ENCODE results near the gene KRTAP4-6. TPM values are rescaled to one million over a fixed set of nuclear protein-coding genes. Genes with fewer than 3 reads are reported as not detected.
"Not testable (repeated sequence)": the region's sequence is repeated elsewhere in the genome, so short reads cannot be mapped to it uniquely, and the experiment has no call there.

The KRTAP4-6 gene
- not detected for polyA plus RNA-seq (2013, experiment 1 of 2; ENCODE audit: insufficient read length)
- polyA plus RNA-seq (2013, experiment 2 of 2; ENCODE audit: insufficient read length) = not detected

DNA sequence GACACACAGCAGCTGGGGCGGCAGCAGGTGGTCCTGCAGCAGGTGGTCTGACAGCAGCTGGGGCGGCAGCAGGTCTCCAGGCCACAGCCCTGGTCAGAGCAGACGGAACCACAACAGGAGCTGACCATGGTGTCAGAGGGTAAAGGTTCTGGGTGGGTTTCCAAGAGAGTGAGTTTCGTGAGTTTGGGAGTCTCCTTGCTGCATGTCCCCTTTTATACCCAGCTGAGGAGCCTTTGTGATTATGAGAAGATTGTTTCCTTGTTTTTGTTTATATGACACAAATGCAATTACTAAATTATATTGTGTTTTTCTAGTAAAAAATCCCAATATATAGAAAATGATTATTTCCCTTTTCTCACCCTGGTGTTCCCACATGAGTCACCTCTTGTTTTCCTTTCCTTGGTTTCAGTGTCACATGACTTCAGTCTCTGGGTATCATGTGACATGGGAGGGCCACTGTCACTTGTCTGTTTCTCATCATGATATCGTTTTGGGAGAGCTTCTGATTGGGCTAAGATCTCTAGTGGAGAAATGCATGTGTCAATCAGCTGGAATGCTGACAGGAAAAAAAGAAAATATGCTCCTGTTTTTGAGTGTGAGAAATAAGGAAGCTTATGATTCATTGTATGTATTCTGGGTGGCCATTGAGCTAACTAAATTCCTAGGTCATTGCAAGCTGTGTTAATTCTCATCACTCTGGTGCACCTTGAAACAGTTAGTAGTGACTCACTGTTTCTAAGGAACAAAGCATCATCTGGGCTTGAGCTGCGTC, at the start of gene KRTAP4-6:
KRTAP4-6 (minus strand) TSS at position 185 of the 772 bp plus-strand sequence; CDS start at position 128, 57 bp downstream.
- peak; percentile 95 for DNase-seq

DNA sequence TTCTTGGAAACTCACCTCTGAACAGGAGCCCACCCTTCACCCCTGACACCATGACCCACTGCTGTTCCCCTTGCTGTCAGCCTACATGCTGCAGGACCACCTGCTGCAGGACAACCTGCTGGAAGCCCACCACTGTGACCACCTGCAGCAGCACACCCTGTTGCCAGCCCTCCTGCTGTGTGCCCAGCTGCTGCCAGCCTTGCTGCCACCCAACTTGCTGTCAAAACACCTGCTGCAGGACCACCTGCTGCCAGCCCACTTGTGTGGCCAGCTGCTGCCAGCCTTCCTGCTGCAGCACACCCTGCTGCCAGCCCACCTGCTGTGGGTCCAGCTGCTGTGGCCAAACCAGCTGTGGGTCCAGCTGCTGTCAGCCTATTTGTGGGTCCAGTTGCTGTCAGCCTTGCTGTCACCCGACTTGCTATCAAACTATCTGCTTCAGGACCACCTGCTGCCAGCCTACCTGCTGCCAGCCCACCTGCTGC, 49.5 kb upstream of the KRTAP4-6 start, which contains the start of gene KRTAP9-1:
KRTAP9-1 (plus strand) TSS at position 51 of the 482 bp plus-strand sequence; CDS start at position 51, 0 bp downstream.
- not testable (repeated sequence) for DNase-seq

DNA sequence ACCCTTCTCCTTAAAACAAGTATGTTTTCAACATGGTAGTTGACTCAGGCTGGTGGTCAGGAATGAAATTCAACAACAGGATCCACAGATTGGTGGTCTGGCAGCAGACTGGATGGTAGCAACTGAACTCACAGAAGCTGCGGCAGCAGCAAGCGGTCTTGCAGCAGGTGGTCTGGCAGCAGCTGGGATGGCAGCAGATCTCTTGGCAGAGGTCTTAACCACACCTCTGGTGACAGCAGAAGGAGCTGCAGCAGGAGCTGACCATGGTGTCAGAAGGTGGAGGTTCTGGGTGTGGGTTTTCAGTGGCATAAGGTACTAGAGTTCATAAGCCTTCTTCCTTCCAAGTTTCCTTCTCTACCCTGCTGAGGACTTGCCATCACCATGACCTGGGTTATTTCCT, 46.5 kb upstream of the KRTAP4-6 start:
- DNase-seq = no peak

DNA sequence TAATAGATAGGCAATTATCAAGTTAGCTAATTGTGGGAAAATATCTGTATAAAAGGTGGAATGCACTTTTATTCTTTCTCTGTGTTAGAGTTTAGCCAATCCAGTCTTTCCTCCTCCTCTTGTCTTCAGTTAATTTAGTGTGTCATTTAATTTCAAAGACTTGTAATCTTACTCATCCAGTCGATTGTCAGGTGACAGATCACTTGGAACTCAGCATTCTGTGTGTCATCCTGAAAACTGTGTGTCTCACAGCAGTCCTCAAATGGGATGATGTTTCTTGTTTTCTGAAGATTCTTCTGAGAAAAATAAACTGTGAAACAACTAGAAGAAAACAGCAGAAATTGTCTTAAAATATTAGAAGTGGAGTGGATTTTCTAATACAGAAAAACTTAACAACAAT, 44.7 kb upstream of the KRTAP4-6 start:
- no peak for DNase-seq

DNA sequence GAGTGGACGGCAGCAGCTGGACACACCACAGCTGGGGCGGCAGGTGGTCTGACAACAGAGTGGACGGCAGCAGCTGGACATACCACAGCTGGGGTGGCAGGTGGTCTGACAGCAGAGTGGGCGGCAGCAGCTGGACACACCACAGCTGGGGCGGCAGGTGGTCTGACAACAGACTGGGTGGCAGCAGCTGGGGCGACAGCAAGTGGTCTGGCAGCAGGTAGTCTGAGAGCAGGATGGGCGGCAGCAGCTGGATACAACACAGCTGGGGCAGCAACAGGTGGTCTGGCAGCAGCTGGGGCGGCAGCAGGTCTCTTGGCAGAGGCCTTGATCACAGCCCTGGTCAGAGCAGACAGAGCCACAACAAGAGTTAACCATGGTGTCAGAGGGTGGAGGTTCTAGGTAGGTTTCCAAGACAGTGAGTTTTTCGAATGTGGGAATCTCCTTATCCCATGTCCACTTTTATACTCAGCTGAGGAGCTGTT, 44.2 kb upstream of the KRTAP4-6 start, which contains the start of gene KRTAP4-1:
KRTAP4-1 (minus strand) TSS at position 432 of the 482 bp plus-strand sequence; CDS start at position 375, 57 bp downstream.
- DNase-seq = no peak

DNA sequence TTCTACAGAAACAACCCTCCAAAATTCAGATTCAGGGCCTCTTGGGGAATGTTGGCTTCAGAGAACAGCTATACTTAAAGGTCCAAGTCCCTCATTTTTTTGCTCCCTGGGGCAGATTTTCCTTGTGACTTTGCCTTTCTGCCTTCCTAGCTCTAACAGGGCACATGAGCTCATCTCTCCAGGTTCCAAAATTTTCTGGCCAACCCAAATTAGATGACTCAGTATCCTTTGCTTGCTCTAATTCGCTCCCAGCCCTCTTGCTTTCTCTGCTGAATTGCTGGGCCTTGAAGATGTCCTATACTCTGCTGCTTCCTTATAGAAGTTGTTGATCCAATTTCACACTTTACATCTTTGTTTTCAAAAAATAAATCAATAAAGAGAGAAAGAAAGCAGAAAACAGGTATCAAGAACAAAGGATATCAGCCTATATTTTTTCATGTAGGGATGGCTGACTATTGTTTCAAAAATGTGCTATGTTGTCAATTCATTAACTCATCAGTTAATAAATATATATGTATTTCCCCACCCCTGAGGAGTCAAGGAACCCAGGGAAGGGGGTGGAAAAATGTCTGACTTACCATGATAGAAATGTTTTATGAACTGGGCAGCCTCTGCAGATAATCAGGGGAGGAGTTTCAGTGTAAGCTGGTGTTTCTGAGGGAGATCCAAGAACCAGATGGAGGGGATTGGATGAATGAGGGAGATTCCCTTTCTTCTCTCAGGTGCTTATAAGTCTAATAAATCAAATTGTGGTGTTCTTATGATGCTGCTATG, 38.7 kb upstream of the KRTAP4-6 start:
- DNase-seq = peak; percentile 33

DNA sequence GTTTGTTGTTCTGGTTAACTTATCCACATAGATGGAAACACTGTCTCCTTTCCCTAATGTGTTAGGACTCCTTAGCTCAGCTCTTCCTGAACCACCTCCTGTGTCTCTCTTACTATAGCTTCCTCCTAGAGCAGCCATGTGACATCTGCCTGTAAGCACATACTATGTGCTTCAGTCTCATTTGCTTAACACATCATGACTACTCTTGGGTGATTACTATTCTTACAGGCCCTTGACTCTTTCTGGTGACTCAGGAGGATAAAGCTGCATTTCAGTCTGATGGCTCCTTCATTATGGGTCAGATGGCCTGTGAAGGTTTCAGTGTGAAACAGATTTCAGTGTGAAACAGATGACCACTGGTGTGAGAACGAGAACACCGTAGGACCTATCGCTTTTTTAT, 38.0 kb upstream of the KRTAP4-6 start:
- peak; percentile 51 for DNase-seq

DNA sequence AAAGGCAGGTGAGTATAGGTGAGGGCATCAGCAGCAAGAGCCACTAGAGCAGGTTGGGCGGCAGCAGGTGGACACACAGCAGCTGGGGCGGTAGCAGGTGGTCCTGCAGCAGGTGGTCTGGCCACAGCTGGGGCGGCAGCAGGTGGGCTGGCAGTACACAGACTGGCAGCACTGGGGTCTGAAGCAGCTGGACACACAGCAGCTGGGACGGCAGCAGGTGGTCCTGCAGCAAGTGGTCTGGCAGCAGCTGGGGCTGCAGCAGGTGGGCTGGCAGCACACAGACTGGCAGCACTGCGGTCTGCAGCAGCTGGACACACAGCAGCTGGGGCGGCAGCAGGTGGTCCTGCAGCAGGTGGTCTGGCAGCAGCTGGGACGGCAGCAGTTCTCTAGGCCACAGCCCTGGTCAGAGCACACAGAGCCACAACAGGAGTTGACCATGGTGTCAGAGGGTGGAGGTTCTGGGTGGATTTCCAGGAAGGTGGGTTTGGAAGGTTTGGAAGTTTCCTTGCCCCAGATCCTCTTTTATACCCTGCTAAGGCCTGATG, 37.5 kb upstream of the KRTAP4-6 start, which contains the start of gene KRTAP4-2:
KRTAP4-2 (minus strand) TSS at position 495 of the 545 bp plus-strand sequence; CDS start at position 438, 57 bp downstream.
- DNase-seq = no peak

DNA sequence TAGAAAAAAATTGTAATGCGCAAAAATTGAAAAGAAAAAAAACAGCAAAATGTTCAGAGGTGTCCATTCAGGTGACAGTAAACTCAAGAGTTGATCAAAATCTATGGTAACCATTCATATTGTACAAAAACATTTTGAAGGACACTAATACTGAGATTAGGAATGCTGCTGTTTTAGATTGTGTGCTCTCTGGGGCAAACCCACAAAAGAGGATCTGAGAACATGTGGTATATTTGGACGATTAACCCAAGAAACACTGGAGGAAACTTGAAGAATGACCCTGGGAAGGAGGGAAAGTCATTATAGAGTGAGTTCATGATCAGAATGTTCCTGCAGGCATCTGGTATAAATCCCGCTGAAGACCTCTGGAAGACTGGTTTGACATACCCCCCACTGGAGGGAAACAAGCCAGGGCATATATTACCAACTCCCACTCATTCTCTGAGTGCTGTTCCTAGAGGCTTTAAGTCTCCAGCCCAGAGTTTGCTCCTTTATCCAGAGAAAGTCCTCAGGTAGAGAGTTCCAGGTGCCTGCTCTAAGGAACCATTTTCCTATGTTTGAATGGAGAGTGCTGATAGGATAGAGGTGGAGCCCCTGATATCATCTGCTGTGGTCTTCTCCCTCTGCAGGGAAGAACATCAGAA, 36.5 kb upstream of the KRTAP4-6 start:
- DNase-seq = no peak

DNA sequence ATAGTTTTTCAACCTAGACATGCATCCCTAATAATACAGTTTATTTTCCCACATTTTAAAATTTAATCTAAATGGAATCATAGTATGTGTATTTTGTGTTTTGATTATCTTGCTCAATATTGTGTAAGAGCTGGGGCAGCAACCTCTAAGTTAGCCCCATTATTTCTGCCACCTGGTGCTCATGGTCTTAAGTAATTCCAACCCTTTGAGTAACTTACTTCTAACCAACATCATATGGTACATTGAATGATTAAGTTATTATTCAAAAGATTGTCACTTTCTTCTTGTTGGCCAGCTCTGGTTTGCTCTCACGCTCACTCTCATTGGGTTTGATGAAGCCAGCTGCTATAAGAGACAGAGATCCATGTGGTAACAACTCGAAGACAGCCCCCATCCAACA, 31.5 kb upstream of the KRTAP4-6 start:
- DNase-seq = no peak

DNA sequence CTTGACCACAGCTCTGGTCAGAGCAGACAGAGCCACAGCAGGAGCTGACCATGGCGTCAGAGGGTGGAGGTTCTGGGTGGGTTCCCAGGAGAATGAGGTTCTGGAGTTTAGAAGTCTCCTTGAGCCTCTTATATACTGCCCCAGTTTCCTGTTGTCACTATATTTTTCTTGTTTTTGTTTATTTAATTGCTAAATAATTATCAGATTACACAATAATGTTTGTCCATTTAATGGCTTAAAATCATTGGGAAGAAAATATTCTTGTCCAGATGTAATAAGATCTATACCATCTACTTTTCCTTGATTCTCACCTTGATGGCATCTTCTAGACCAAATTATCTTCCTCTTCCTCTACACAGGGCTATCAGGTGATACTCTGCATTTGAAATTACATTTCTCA, 27.8 kb upstream of the KRTAP4-6 start, which contains the start of gene KRTAP4-3:
KRTAP4-3 (minus strand) TSS at position 101 of the 400 bp plus-strand sequence; CDS start at position 52, 49 bp downstream.
- DNase-seq = no peak

DNA sequence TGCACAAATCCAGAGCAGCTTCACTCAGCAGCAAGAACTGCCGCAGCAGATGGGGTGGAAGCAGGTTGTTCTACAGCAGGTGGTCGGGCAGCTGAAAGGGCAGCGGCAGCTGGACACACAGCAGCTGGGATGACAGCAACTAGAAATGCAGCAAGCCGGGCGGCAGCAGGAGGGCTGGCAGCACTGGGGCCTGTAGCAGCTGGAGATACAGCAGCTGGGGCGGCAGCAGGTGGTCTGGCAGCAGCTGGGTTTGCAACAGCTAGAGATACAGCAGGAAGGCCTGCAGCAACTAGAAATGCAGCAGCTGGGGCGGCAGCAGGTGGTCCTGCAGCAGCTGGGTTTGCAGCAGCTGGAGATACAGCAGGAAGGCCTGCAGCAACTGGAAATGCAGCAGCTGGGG, 27.2 kb upstream of the KRTAP4-6 start:
- DNase-seq = no peak

DNA sequence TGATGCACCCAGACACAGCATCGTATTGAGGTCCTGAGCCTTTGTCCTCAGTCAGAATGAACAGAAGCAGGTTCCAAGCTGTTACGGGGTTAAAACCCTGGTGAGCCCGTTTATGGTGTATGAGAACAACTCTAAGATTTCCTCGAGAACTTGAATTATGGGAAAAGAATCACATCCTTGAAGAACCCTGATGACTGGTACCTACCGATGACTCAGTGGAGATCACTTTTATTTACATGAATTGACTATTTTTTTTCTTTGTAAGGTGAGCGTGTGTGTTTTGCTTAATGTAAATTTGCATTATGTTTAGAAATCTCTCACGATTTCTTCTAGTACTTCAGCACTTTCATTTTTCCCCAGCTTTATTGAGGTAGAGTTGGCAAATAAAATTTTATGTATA, 23.5 kb upstream of the KRTAP4-6 start:
- no peak for DNase-seq

DNA sequence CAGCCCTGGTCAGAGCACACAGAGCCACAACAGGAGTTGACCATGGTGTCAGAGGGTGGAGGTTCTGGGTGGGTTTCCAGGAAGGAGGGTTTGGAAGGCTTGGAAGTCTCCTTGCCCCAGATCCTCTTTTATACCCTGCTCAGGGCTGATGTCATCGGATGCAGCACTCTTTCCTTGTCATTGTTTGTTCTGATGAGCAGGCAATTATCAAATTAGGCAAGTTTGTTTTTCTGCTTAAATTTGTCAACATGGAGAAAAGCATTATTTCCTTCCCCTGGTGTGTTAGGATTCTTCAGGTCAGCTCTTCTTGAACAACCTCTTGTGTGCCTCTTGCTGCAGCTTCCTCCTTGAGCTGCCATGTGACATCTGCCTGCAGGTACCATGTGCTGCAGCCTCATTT, 20.3 kb upstream of the KRTAP4-6 start, which contains the start of gene KRTAP4-4:
KRTAP4-4 (minus strand) TSS at position 101 of the 400 bp plus-strand sequence; CDS start at position 44, 57 bp downstream.
- no peak for DNase-seq

DNA sequence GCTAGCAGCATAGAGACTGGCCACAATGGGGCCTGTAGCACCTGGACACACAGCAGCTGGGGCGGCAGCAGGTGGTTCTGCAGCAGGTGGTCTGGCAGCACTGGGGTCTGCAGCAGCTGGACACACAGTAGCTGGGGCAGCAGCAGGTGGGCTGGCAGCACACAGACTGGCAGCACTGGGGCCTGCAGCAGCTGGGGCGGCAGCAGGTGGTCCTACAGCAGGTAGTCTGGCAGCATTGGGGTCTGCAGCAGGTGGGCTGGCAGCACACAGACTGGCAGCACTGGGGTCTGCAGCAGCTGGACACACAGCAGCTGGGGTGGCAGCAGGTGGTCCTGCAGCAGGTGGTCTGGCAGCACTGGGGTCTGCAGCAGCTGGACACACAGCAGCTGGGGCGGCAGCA, 19.8 kb upstream of the KRTAP4-6 start:
- DNase-seq = not testable (repeated sequence)

DNA sequence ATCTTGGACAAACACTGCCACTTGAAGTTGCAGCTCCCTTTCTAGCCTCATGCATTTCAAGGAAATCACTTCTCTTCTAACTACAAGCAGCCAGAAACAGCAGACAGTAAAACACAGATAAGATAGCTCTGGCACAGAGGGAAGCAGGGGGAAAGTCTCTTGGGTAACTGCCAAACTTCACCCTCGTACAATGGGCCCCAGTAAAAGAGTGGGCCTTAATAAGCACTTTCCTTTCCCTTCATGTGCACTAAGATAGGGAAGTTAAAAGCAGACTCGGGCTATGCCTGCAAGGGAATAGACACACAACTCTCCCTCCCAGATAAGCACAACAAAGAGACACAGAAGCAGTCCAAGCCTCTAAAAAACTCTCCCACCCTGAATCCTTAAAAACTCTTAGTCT, 13.5 kb upstream of the KRTAP4-6 start:
- DNase-seq = no peak

DNA sequence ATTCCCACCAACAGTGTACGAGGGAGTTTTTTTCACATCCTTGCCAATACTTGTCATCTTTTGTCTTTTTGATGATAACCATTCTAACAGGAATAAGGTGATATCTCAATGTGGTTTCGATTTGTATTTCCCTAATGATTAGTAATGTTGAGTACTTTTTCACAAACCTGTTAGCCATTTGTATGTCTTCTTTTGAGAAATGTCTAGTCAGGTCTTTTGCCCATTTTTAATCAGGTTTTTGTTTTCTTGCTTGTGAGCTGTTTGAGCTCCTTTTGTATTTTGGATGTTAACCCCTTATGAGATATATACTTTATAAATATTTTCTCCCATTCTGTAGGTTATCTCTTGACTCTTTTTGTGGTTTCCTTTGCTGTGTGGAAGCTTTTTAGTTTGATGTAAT, 11.2 kb upstream of the KRTAP4-6 start:
- DNase-seq = no peak

DNA sequence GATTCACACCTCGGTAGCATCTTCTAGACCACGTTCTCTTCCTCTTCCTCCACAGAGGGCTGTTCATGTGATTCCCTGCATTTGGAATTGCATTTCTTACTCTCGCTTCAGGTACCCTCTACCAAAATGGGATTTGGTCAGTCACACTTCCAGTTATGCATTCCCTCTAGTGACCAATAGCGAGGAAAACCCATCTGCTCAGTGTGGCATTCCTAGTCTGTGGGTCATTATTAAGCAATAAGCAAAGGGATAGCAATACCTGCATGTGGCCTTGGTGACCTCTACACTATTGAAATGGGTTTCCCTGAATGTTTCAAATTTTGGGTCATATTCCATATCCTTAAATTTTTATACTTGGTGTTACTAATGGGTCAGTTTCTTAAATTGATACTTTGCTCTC, 9.7 kb upstream of the KRTAP4-6 start:
- no peak for DNase-seq

DNA sequence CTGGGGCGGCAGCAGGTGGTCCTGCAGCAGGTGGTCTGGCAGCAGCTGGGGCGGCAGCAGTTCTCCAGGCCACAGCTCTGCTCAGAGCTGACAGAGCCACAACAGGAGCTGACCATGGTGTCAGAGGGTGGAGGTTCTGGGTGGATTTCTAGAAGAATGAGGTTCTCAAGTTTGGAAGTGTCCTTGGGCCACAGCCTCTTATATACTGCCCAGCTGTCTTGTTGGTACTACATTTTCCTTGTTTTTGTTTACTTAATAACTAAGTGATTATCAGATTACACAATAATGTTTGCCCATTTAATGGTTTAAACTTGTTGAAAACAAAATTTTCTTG, 9.3 kb upstream of the KRTAP4-6 start, which contains the start of gene KRTAP4-5:
KRTAP4-5 (minus strand) TSS at position 174 of the 334 bp plus-strand sequence; CDS start at position 116, 58 bp downstream.
- no peak for DNase-seq

DNA sequence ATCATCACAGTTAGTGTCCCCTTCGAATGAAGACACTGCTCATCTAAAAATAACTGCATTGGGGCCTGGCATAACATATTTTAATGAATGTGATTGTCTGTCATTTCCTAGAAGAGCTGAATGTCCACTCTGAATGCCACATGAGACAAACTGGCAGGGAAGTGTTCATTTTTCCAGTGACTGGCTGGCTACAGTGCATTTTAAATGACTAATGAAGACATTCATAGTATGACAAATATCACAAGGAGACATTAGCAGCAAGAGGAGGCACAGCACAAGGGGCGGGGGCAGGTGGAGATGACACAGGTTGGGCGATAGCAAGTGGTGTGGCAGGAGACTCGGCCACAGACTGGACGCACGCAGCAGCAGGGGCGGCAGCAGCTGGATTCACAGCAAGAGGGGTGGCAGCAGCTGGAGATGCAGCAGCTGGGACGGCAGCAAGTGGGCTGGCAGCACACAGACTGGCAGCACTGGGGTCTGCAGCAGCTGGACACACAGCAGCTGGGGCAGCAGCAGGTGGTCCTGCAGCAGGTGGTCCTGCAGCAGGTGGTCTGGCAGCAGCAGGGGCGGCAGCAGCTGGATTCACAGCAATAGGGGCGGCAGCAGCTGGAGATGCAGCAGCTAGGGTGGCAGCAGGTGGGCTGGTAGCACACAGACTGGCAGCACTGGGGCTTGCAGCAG, 8.8 kb upstream of the KRTAP4-6 start:
- DNase-seq = not testable (repeated sequence)

Measured in fibroblast of skin of back (primary cell).